Large intestine (tissue), 3 donors: Measurements from ENCODE around the gene C22orf15. TPM values are rescaled to one million over a fixed set of nuclear protein-coding genes. Genes with fewer than 3 reads are reported as not detected.

ENCODE experiments used
- DNase-seq, 2 donors: peaks; one replicate each; pipeline versions ENCODE4 v3.0.0 to v3.0.0-alpha.2; 2013
- H3K27ac ChIP-seq: one replicate; pipeline ENCODE4 v1.5.1; 2013; ENCODE audit warnings: low read length
- H3K27me3 ChIP-seq: 2 replicates; pipeline ENCODE4 v1.6.1; 2013; ENCODE audit warnings: low read length; ENCODE audit not compliant: control insufficient read depth, insufficient read depth
- H3K36me3 ChIP-seq: 2 replicates; pipeline ENCODE4 v1.6.1; 2013; ENCODE audit warnings: low read length; ENCODE audit not compliant: control insufficient read depth, insufficient read depth
- H3K4me1 ChIP-seq: one replicate; pipeline ENCODE4 v1.6.1; 2013; ENCODE audit warnings: low read length; ENCODE audit not compliant: control insufficient read depth, insufficient read depth
- H3K4me3 ChIP-seq: one replicate; pipeline ENCODE4 v1.5.1; 2013; ENCODE audit warnings: low read length
- H3K9me3 ChIP-seq: one replicate; pipeline ENCODE4 v1.6.1; 2013; ENCODE audit warnings: mild to moderate bottlenecking, low read depth, low read length, moderate library complexity; ENCODE audit not compliant: control insufficient read depth
- whole genome bisulfite sequencing: methylation state at CpG from one replicate; pipeline ENCODE4 v1.1.5; 2013; ENCODE audit warnings: low lambda C conversion rate; ENCODE audit not compliant: insufficient coverage; 5-methylcytosine and 5-hydroxymethylcytosine counted together
- polyA plus RNA-seq: library from polyadenylated mRNA; unstranded; fragments of 120-200 nt; gene quantifications from one replicate; pipeline ENCODE4 v1.2.1, GENCODE V29; 2013

C22orf15 gene
- polyA plus RNA-seq, 1 donor, result 0.43 TPM

DNA sequence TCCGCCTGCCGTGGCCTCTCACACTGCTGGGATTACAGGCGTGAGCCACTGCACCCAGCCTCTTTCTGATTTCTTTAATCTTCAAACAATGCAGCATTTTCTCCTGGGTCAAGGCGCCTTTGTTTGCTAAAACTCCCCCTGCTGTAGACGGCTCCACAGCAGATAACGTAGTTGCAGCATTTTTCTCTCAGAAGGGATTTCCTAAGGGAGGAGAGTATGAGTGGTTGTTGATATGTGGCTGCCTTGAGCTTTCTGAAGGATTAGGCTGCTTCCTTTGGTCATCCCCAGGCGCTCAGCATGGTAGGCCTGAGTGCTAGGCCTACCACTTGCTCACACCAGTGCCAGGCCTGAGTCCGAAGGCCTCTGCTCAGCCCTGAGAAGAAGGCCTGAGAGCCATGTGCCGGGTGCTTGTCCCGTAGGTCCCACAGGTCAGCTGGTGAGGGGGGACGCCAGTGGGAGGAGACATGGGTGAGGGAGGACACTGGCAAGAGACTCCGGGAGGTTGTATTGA is 42.0 kb downstream of the C22orf15 start:
- WGBS, result 69% methylated on average over 3 of the region's 12 CpGs
- Histone ChIP-seq H3K4me1 (no peaks in the 10 kb centered on the region), H3K9me3 (no peaks in the 10 kb centered on the region), H3K27ac (no peak overlapping the region), H3K36me3 (peaks cover 69% of the 10 kb centered on the region), H3K4me3 (no peak overlapping the region), H3K27me3 (no peaks in the 10 kb centered on the region)
- no peak for DNase-seq

DNA sequence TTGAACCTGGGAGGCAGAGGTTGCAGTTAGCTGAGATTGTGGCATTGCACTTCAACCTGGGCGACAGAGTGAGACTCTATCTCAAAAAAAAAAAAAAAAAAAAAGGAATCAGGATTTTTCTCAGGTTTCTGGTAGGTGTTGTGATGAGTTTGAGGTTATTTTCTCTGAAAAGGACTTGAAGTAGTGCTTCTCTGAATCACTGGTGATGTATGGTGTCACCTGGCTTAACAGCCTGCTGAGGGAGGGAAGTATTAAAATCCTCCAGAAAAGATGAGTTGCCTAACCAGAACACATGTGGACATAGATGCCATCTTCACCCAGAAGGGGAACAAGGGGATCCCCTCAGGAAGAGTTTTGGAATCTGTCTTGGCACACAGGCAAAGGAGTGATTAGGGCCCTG is 44.0 kb downstream of the C22orf15 start:
- DNase-seq, result no peak

DNA sequence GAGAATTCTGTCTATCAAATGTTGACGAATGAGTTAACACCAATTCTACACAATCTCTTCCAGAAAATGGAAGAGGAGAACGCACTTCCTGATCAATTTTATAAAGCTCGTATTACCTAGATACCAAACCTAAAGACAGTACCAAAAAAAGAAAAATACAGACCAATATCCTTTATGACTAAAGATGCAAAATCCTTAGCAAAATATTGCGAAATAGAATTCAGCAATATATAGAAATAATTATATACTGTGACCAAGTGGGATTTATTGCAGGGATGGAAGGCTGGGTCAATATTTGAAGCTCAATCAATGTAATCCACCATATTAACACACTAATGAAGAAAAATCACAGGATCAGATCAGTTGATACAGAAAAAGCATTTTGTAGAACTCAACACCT is 49.6 kb downstream of the C22orf15 start:
- no peaks in the 10 kb centered on the region for H3K4me1 ChIP-seq
- no peak overlapping the region for H3K4me3 ChIP-seq
- DNase-seq, result no peak
- WGBS, result 87% methylated on average over 4 of the region's 4 CpGs
- peaks cover 44% of the 10 kb centered on the region for H3K36me3 ChIP-seq
- H3K27me3 ChIP-seq, result no peaks in the 10 kb centered on the region
- H3K9me3 ChIP-seq, result no peaks in the 10 kb centered on the region
- no peak overlapping the region for H3K27ac ChIP-seq

More for the DNA sequence above, 44.0 kb downstream of the C22orf15 start:
- H3K4me3 ChIP-seq, result no peak overlapping the region
- H3K9me3 ChIP-seq, result no peaks in the 10 kb centered on the region
- no peak overlapping the region for H3K27ac ChIP-seq
- H3K27me3 ChIP-seq, result no peaks in the 10 kb centered on the region
- WGBS, result no CpG with 5 or more reads among the region's 1 CpG
- peaks cover 59% of the 10 kb centered on the region for H3K36me3 ChIP-seq
- H3K4me1 ChIP-seq, result no peaks in the 10 kb centered on the region

Other genes with a start within 250 kb of the C22orf15 start
- gene IGLL1, start 182.7 kb upstream of the C22orf15 start, polyA plus RNA-seq, result 0.60 TPM
- gene DRICH1, start 130.7 kb upstream of the C22orf15 start, polyA plus RNA-seq, result 1.3 TPM
- gene RGL4, start 72.0 kb upstream of the C22orf15 start, polyA plus RNA-seq, result 1.4 TPM
- 4.0 TPM for gene ZNF70, start 11.9 kb upstream of the C22orf15 start, polyA plus RNA-seq
- gene VPREB3, start 8.6 kb upstream of the C22orf15 start, polyA plus RNA-seq, result 0.45 TPM
- 88.2 TPM for gene CHCHD10, start 5.0 kb downstream of the C22orf15 start, polyA plus RNA-seq
- gene MMP11, start 9.9 kb downstream of the C22orf15 start, polyA plus RNA-seq, result 12.7 TPM
- 84.8 TPM for gene SMARCB1, start 24.0 kb downstream of the C22orf15 start, polyA plus RNA-seq
- 4.8 TPM for gene DERL3, start 76.0 kb downstream of the C22orf15 start, polyA plus RNA-seq
- 19.3 TPM for gene SLC2A11, start 94.9 kb downstream of the C22orf15 start, polyA plus RNA-seq
- 533 TPM for gene MIF, start 131.4 kb downstream of the C22orf15 start, polyA plus RNA-seq
- 4.6 TPM for gene GSTT2B, start 198.2 kb downstream of the C22orf15 start, polyA plus RNA-seq
- gene DDTL, start 203.9 kb downstream of the C22orf15 start, polyA plus RNA-seq, result 11.2 TPM
- 138 TPM for gene DDT, start 211.5 kb downstream of the C22orf15 start, polyA plus RNA-seq
- 0.22 TPM for gene GSTT2, start 217.1 kb downstream of the C22orf15 start, polyA plus RNA-seq
- gene GSTT4, start 242.5 kb downstream of the C22orf15 start, polyA plus RNA-seq, result not detected
- 47.1 TPM for gene CABIN1, start 248.3 kb downstream of the C22orf15 start, polyA plus RNA-seq